HG02943 (cell line): ENCODE results near the gene ADAMTS3.

Source experiments
- ATAC-seq: cut with Tn5 transposase; IDR thresholded peaks from one replicate; pipeline ENCODE4 v1.9.1; 2021; ENCODE audit warnings: mild to moderate bottlenecking, low read depth, moderate library complexity; ENCODE audit not compliant: unreplicated experiment

The ADAMTS3 gene

DNA sequence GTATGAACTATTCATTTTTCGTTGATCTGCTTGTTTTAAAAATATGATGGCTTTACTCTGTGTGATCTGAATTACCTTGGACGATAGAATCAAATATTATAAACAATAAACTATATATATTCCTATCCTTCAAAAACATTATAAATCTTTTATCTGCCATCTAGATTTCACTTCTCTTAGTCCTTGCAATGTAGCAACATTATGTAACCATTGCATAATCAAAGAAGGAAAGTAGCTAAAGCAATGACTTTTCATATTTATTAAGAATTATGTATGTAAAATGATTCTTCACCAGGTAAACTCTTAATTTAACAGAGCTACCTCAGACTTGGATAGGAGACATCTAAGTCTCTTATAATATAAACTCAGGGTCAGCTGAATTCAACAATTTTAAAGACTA, 210.5 kb downstream of the ADAMTS3 start:
- ATAC-seq = no peak

DNA sequence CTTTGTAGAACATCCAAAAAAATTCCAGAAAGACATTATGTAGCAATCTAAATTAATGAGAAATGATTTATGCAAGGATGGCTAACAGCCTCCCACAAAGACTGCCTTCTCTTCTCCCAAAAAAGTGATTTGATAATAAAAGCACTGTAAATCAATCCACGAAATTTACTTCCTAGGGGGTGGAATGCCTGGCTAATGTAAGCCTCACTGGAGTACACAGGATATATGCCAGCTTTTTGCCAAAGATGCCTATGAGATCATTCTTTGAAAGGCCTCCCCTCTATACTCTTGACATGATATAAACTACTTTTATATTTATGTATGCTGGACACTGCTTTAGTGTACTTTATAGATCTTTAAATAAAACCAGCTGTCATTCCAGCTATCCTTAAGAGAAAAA, 211.1 kb downstream of the ADAMTS3 start:
- ATAC-seq = no peak

DNA sequence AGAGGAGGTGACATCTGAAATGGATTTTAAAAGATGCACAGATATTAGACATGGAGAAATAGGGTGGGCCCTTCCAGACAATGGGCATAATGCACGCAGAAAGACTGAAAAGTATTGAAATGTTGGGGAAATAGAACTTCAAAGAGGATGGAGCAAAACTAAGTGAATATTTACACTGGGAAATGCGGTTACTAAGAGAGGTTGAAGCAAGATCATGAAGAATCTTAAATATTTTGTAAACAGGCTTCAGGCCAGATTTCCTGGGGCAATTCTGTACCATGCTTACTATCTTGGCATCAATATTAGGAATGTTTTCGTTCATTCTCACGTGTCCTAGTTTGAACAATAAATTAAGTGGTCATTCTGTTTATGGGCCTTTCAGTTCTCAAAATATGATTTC, 216.3 kb downstream of the ADAMTS3 start:
- no peak for ATAC-seq

DNA sequence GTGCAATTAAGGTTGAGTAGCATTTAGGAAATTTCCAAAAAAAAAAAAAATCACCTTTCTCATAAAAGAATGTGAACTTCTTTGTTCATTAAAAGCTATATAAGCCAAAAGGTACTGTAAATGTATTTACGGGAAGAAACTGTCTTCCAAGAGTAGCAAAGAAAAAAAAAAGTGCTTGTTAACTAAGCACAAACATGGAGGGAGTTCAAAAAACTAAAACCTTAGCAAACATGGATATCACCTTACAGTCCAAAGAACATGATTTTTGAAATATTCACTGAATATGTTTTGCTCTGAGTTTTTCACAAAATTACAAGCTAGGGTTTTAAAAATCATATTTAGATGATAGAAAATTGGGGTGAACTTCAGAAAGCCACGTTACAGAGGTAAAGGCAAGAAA, 217.5 kb downstream of the ADAMTS3 start:
- no peak for ATAC-seq

DNA sequence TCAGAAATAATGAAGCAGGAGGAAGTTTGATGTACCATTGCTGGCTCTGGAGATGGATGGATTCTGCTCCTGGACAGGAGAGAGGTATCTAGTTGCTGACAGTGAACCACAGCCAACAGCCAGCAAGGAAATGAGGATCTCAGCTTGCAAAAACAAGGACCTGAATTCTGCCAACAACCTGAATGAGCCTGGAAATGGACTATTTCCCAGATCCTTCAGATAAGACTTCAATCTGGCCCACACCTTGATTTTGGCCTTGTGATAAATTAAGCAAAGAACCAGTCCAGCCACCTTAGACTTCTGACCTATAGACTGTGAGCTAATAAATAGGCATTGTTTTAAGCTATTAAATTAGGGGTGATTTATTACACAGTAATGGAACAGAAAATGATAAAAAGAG, 220.3 kb downstream of the ADAMTS3 start:
- no peak for ATAC-seq

DNA sequence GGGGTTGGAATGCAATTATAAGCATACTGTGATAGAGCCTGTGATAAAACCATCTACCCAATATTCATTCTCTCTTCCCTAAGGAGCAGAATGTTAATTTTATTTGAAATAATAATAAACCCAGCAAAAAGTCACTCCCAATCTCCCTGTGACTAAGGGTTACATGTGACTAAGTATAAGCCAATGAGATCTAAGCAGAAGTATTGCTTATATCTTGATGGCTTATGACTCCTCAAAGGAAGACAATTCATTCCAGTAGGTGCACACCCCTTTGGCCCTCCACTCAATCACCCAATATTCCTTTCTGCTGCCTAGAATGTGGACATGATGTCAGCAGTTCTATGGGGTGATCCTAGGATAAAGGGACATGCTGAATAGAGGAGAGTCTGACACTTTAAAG, 224.6 kb downstream of the ADAMTS3 start:
- ATAC-seq = no peak

DNA sequence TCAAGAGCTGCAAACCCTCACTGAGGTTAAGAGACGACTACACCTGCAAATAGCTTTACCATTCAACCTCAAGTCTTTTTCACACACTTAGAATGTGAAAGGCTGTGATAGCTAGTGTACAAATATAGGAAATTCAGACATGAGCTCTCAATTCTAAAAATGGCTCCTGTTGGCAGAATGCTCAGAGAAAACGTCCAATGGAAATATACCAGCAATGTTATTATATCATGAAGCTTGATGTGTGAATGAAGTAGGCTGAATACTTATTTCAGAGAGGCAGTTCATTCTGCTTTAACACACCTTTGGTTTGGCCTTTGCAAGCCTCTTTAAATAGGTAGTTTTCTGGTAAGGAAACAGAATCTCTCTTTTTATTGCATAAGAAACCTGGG, 227.6 kb downstream of the ADAMTS3 start:
- ATAC-seq = no peak

DNA sequence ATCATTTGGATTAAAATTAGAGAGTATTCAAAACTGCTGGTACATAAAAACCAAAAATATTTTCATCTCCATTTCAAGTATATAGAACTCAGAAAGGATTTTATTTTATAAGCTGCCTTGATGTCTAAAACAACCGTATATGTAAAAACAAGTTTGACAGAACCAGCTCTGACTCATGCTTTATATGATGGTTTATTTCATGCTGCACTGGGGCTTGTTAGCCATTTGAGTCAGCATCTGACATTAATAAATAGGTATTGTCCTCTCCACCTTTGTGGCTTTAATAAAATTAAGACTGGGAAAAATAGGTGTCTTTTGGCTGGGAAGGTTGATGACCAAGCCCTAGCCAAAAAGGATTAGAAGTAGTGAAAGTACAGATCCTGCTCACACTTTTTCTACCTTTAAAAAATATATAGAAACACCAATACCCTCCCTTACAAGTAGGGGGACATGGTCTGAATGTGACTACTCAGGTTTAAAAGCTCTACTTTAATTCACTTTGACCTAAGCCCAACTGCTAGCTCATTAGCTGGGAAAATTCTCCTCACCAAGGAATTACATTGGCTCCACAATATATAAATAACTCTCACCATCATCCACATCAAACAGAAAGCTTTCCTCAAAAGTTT, 228.1 kb downstream of the ADAMTS3 start:
- ATAC-seq = no peak

DNA sequence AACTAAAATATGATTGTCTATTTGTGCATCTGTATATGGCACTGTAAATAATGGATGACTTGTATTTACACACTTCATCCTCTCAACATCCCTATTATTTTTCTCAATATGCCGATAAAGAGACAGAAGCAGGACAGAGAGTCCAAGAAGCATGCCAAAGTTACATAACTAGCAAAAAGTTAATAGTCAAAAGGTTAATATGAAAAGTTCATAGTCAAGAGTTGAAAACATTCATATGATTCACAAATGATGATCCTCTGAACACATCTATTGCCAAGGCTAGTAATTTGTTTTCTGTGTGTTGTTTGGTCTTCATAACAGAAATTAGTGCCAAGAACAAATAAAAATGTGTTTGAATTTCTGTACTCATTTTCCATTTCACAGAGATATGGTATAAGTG, 231.0 kb downstream of the ADAMTS3 start:
- ATAC-seq = no peak

DNA sequence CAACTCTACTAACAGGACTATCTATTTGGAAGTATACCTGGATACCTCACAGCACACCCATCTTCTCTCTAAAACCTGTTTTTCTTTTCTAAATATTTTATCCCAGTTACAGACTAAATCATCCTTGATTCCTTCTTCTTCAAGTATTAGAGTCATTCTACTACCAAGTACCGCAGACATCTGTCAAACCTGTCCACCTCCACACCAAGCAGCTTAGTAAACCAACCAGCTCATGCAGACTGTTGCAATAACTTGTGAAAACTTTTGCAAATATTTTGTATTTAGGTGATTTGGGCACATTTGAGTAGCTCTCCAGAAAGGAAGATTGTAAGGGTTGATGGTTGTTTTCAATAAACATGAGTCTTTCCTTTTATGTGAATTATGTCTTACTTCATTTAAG, 238.6 kb downstream of the ADAMTS3 start:
- no peak for ATAC-seq

DNA sequence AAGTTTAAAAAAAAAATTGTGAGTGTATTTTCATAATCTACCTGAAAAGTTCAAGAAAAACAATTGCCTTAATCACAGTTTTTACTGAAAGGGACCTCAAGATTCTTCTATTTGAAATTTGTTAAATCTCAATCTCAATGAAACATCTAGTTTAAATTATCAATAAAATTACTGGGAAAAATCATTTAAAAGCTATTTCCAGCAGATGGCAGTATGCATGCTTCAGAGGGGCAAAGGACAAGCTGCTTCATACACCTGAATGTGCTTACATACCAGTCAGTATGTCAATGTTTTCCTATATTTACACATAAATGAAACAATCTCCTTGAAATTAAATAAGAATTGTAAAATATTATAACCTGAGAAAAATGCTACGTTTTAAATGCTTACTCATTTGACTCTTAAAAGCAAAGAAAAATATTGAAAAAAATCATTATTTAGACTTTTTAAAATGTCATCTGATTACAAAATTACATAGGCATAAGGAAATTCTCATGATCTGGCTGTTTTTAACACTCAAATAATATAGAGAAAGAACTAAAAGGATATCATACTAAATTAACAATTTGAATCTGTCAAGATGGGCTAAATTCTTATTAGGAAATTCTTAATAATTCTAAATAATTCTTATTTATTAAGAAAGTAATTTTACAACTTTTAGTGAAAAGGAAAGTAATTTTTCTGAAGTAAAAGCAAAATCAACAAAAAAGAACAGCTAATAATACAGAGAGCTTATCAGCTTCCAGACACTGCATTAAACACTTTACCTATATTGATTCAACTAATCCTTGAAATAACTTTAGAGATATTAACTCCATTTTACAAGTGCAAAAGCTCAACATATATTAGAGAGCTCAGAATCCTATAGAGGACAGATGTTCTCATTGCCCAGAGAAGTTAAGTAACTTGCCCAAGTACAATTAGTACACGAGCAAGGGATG, 242.1 kb downstream of the ADAMTS3 start:
- no peak for ATAC-seq

DNA sequence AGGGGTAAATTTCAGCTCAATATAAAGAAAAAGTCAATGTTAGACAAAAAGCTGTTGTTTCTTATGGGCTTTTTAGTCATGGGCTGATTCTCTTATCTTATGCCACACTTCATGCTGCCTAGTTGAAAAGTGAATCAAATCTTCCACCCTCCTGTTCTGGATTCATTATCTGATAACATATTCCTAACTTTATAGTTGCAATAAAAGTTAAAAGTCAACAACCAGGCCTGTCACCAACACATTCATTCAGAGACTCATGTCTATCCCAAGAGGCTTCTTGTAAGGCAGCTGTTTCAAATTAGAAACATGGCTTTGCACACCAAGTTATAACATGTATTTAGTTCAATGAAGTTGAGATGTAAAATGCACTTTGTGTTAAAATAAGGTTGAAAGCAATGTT, 243.8 kb downstream of the ADAMTS3 start:
- no peak for ATAC-seq

DNA sequence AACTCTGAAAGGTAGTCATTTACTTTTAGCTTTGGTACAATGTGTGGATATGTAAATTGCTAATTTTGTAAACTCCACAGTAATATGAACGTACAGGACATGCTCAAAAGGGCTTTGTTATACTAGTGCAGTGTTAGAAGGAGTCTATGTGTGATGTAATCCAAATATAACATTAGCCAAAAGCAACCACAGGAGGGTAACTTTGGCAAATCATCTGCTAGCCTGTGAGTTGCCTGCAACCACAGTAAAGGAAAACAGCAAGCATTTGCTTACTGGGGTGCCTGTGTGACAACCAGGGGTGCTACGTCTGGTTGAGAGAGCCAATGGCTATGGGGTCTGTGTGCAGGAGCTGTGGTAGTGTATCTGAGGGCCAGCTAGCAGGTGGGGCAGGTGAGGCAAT, 245.8 kb downstream of the ADAMTS3 start:
- ATAC-seq = no peak

DNA sequence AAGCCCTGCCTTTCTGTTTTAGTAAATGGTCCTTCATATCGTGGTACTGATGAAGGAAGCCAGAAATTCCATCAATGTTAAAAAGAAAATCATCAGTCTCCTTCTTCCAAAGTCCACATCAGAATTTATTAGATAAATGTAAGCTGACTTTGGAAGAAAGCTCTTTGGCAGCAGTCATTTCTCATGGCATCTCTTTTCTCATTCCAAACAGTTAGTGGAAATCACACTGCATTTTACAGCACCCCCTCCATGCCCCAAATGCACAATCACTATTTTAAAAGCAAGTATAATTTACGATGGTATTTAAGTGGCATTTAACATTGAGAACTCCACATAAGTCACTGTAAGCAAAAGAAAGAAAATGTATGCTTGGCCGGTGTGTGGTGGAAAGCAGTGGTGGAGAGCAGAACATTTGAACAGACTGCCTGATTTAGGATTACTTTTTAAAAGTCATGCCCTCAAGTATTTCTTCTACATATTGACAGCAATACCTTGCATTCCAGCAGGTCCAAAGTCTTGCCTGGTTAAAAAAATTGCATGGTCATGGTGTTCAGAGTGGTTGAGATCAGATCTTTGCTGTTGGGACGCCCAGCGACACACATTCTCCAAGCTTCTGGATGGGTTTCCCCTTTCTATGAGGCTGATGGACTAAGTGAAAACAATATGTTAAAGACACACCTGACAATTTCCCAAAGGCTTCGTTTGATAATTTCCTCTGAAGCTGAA, 248.6 kb downstream of the ADAMTS3 start:
- no peak for ATAC-seq

DNA sequence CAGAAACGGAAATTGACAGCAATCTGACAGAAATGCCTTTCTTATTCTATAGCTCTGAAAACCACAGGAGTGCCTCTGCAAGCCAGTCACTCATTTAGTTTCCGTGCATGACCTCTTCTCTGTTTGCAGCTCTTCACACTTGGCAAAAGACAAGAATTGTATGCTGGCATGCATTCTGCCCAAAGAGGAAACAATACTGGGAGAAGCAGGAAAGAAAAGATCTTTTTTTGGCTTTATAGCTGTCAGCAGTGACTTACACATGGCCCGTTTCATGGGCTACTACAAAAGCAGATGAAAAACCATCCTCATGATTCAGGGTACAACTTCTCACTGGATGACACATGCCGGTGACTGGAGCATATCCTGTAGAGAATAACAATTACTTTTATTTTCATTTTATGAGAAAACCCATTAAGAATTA, 249.4 kb downstream of the ADAMTS3 start:
- no peak for ATAC-seq

DNA sequence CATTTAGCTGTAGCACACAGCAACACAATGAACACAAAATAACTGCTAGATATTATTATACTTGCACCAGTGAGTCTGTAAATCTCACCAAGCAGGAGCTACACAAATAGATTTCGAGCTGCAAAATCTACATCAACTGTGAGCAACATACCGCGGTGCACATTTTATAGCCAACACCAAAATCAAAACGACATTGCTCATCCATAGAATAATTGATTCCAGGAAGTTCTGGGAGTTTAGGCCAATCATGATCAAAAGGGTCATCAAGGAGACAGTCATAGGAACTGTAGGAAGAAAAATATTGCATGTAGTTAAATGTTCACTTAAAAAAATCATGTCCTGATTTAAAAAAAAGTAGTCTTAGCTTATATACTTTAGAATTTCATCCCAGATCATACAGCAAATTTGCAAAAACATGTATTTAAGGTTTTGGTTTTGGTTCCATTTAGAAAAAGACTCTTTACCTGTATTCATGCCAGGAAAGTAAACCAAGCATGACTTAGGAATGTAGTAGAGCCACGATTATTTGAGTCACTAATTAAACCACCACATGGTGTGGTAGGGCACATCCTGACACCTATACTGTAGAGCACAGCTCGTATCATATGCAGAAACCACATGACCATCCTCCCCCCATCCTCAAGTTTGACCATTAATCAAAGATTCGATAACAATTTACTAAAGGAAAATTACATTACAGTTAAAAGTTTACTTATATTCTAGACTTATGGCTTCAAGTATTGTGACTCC, 250.4 kb downstream of the ADAMTS3 start:
- no peak for ATAC-seq

DNA sequence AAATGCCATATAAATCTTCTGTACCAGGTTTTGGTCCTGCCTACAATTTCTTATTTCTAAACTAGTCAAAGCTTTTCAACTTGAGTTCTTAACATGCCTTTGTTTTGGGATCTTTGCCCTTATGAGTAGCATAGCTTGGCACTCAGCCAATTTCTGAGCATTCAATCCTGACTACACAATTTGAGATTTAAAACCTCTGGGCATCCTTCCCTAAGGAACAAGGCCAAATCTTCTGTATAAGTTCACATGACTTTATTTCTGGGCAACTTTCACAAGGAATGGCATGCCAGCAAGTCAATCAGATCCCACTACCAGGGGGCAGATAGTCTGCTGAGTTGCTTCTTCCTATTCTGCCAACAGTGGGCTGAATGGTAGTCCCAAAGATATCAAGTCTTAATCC, 254.2 kb downstream of the ADAMTS3 start:
- ATAC-seq = no peak

DNA sequence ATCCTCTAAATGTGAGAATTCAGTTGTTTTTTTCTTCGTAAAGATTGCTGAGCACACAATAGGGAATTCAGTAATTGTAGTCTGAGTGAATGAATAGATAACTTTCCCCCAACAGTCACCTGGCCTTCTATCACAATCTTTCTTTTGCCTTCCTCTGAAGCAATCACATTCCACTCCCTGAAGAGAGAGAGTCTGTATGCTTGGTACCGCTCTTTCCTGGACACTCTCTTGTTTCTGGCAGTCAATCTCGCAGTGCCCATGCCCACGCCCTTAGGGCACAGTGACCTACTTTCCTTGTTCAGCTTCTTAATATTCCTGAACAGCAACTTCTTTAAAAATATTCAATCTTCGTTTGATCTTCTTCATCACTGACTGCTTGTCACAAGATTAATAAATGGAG, 255.9 kb downstream of the ADAMTS3 start:
- ATAC-seq = no peak

DNA sequence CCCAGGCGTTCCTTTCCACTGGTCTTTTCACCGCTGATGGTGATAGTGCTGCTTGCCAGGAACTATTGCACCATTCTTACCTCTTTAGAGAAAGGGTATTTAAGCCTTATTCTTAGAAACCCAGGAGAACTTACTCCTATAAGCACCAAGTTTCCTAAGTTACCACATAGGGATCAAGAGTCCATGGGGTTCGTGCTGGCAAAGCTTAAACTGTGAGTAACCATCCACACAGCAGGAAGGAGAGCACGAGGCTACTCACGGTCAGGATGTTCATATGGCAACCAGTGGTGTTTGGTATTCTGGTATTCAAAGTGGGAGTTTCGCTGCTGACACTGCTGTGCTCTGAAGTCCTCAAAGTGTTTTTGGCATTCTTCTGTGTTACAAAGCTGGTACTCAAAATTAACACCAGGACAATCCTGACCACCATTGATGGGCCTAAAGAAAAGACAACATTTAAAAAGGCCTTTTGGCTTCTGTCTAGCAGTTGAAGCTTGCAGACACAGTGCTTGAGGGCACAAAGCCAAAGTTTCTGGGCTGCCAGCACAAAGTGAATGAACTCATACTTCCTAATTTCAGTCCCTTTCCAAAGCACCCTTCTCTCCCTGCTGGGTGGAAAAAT, 256.9 kb downstream of the ADAMTS3 start:
- ATAC-seq = no peak

DNA sequence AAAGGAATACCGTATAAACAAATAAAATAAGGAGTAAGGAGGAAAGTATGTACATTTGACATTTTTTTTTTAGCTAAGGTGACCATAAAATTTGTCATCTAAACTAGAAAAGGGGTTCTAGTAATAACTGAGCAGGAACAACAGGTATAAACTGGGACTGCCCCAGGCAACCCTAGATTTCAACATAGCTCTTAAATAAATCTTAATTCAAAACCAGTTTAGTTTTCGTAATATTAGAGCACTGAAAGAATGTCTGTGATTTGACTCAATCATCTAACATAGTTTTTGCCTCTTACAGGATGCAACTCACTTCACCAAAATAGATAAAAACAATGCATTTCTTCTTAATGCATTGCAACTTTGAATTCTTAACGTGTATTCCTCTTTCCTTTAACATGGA, 257.7 kb downstream of the ADAMTS3 start:
- no peak for ATAC-seq
